HCT116 (cell line): ENCODE measurements around the gene ARL8B. TPM values are rescaled to one million over a fixed set of nuclear protein-coding genes. Genes with fewer than 3 reads are reported as not detected.

ENCODE experiments used
- ATAC-seq: fragments of 200-7000 bp; cut with Tn5 transposase; 2 replicates; pipeline ENCODE4 v1.9.1; 2020; ENCODE audit warnings: mild to moderate bottlenecking, moderate library complexity
- BruUV-seq: library from RNA; stranded (reverse); fragments of 400-500 nt; replicated peaks from 2 replicates; lab custom pipeline; 2021; lab: Mats Ljungman, UMichigan
- CTCF ChIA-PET: fragments of 300-600 bp; sonication (Branson Sonifier 250); formaldehyde crosslinking; loops from one replicate; lab custom pipeline; 2021; ENCODE audit warnings: antibody characterized with exemption; lab: Charles Lee
- POLR2A ChIA-PET: fragments of 300-600, 350-600 bp; sonication (Branson Sonifier 250); formaldehyde crosslinking; loops from one replicate; lab custom pipeline; 2021; ENCODE audit warnings: antibody characterized with exemption; lab: Charles Lee
- RAD21 ChIA-PET, 2 experiments: fragments of 300-600 bp; sonication (Branson Sonifier 250); formaldehyde crosslinking; loops; one replicate each; lab custom pipeline; 2023; ENCODE audit warnings: low total read pairs in 2 of 2; ENCODE audit not compliant: uncharacterized antibody in 2 of 2, unreplicated experiment in 2 of 2, low non-redundant PET in 1 of 2; lab: Charles Lee
- DNase-seq: peaks from one replicate; pipeline ENCODE4 v3.0.0-alpha.2; 2010; ENCODE audit warnings: low read depth, low spot score
- H2AFZ ChIP-seq: fragments of 200-600 bp; shearing (Covaris generic), sonication (generic); 2 replicates; pipeline ENCODE4 v1.6.1; 2017; ENCODE audit warnings: low read depth, mixed run types, mixed read lengths, antibody characterized with exemption, low read length; ENCODE audit not compliant: poor library complexity, severe bottlenecking
- H3K27ac ChIP-seq: 2 replicates; pipeline ENCODE4 v1.5.1; 2012; ENCODE audit warnings: low read depth, low read length
- H3K27me3 ChIP-seq: fragments of 200-600 bp; sonication (generic); 2 replicates; pipeline ENCODE4 v1.6.1; 2016; ENCODE audit warnings: mixed run types, low read length, mixed read lengths; ENCODE audit not compliant: insufficient read depth
- H3K36me3 ChIP-seq, 2 experiments: fragments of 200-500 bp in 1 of 2; fragments of 200-600 bp in 1 of 2; sonication (Bioruptor generic) in 1 of 2; sonication (generic) in 1 of 2; 2 replicates each; pipeline versions ENCODE4 v1.5.1 to v1.6.1; 2014 to 2016; ENCODE audit warnings: low read length in 2 of 2, inconsistent platforms in 1 of 2, mixed read lengths in 1 of 2, mixed run types in 1 of 2; ENCODE audit not compliant: insufficient read depth in 2 of 2, control insufficient read depth in 1 of 2
- H3K4me1 ChIP-seq, 2 experiments: fragments of 200-600 bp in 1 of 2; sonication (generic) in 1 of 2; 2 replicates each; pipeline versions ENCODE4 v1.5.1 to v1.6.1; 2012 to 2017; ENCODE audit warnings: low read length in 2 of 2, inconsistent platforms in 1 of 2, mild to moderate bottlenecking in 1 of 2, mixed read lengths in 1 of 2, mixed run types in 1 of 2, moderate library complexity in 1 of 2; ENCODE audit not compliant: insufficient read depth in 2 of 2, control insufficient read depth in 1 of 2
- H3K4me2 ChIP-seq: fragments of 200-600 bp; sonication (generic); 2 replicates; pipeline ENCODE4 v1.6.1; 2017; ENCODE audit warnings: mixed run types, low read length, mixed read lengths
- H3K4me3 ChIP-seq, 2 experiments: fragments of 200-600 bp in 1 of 2; sonication (generic) in 1 of 2; replicated peaks in 1 of 2; 2 replicates each; pipeline ENCODE4 v1.5.1; 2011 to 2016; ENCODE audit warnings: low read length in 2 of 2, control low read depth in 1 of 2, low read depth in 1 of 2, mild to moderate bottlenecking in 1 of 2, mixed read lengths in 1 of 2, mixed run types in 1 of 2
- H3K79me2 ChIP-seq: fragments of 200-600 bp; sonication (generic); 2 replicates; pipeline ENCODE4 v1.6.1; 2017; ENCODE audit warnings: mild to moderate bottlenecking, mixed run types, low read length, moderate library complexity, mixed read lengths; ENCODE audit not compliant: insufficient read depth
- H3K9ac ChIP-seq: fragments of 200-600 bp; sonication (generic); 2 replicates; pipeline ENCODE4 v1.6.1; 2016; ENCODE audit warnings: low read length, mixed read lengths
- H3K9me2 ChIP-seq: fragments of 200-600 bp; sonication (generic), shearing (Covaris generic); 2 replicates; pipeline ENCODE4 v1.6.1; 2017; ENCODE audit warnings: mixed run types, mild to moderate bottlenecking, moderate library complexity; ENCODE audit not compliant: insufficient read depth
- H3K9me3 ChIP-seq, 2 experiments: fragments of 200-500 bp in 1 of 2; fragments of 200-600 bp in 1 of 2; sonication (Bioruptor generic) in 1 of 2; sonication (generic) in 1 of 2; 2 replicates each; pipeline ENCODE4 v1.6.1; 2014 to 2017; ENCODE audit warnings: low read length in 2 of 2, mixed read lengths in 2 of 2, inconsistent platforms in 1 of 2, low read depth in 1 of 2, mild to moderate bottlenecking in 1 of 2, mixed run types in 1 of 2, moderate library complexity in 1 of 2; ENCODE audit not compliant: control insufficient read depth in 1 of 2, insufficient read depth in 1 of 2
- H4K20me1 ChIP-seq: fragments of 200-600 bp; sonication (generic), shearing (Covaris generic); 2 replicates; pipeline ENCODE4 v1.6.1; 2017; ENCODE audit warnings: mixed run types, mild to moderate bottlenecking, moderate library complexity; ENCODE audit not compliant: insufficient read depth
- CEBPB ChIP-seq: IDR thresholded peaks from 2 replicates; pipeline ENCODE4 v1.6.1; 2012; ENCODE audit warnings: low read depth
- EGR1 ChIP-seq: IDR thresholded peaks from 2 replicates; pipeline ENCODE4 v1.6.1; 2012; ENCODE audit warnings: low read depth
- POLR2AphosphoS5 ChIP-seq: IDR thresholded peaks from 2 replicates; pipeline ENCODE4 v1.6.1; 2011; ENCODE audit warnings: mild to moderate bottlenecking, low read depth, low read length, moderate library complexity
- REST ChIP-seq: IDR thresholded peaks from 2 replicates; pipeline ENCODE4 v1.6.1; 2012; ENCODE audit warnings: low read depth
- SP1 ChIP-seq: IDR thresholded peaks from 2 replicates; pipeline ENCODE4 v1.6.1; 2012; ENCODE audit warnings: low read depth
- SRF ChIP-seq: IDR thresholded peaks from 2 replicates; pipeline ENCODE4 v1.6.1; 2012; ENCODE audit warnings: low read depth
- TCF7L2 ChIP-seq: IDR thresholded peaks from 2 replicates; pipeline ENCODE4 v1.7.0; 2011; ENCODE audit warnings: borderline replicate concordance, inconsistent platforms; ENCODE audit not compliant: insufficient read depth, insufficient read length; ENCODE audit errors: extremely low read depth
- ZBTB33 ChIP-seq: IDR thresholded peaks from 2 replicates; pipeline ENCODE4 v1.6.1; 2011; ENCODE audit warnings: mild to moderate bottlenecking, low read length, moderate library complexity; ENCODE audit not compliant: insufficient replicate concordance; ENCODE audit errors: extremely low read depth
- ZNF274 ChIP-seq: fragments of 200-500 bp; sonication (Bioruptor generic); IDR thresholded peaks from 2 replicates; pipeline ENCODE4 v1.6.1; 2014; ENCODE audit warnings: mild to moderate bottlenecking, low read depth, low read length, inconsistent platforms
- intact Hi-C: fragments of 100-400 bp; cut with micrococcal nuclease; formaldehyde crosslinking; loops from 2 replicates; pipeline ENCODE4 v1.10.0; 2022
- total RNA-seq: library from RNA; stranded (reverse); gene quantifications from one replicate; pipeline ENCODE4 v1.2.1, GENCODE V29; 2021; ENCODE audit not compliant: unreplicated experiment
- TF ChIP-seq, protein P1 (sequence below): IDR thresholded peaks from 2 replicates; pipeline ENCODE4 v1.6.1; 2012

The ARL8B gene
- total RNA-seq, 1 experiment from 2014 or later: 38.1 TPM

DNA sequence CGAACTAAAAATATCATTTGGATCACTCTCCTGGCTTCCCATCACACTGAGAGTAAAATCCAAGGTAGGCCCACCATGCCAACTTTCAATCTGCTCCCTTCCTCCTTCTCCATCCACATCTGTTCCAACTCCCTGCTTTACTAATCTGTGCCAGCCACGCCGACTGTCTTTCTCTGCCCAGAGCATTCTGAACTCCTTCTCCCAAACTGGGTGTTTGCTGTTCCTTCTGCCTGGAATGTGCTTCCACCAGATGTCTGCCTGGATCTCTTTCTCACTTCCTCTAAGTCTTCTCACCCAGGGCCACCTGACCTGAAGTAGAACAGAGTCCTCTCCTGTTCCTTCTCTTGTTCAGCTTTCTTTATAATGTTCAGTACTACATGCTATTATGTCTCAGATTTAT, 5.6 kb upstream of the ARL8B start:
- Histone ChIP-seq H2AFZ (no peak overlapping the region), H3K9me2 (no peaks in the 10 kb centered on the region), H3K27me3 (no peaks in the 10 kb centered on the region), H3K4me3 (no peak overlapping the region), H4K20me1 (no peaks in the 10 kb centered on the region), H3K4me2 (no peak overlapping the region), H3K27ac (no peak overlapping the region), H3K36me3 (no peaks in the 10 kb centered on the region), H3K79me2 (no peaks in the 10 kb centered on the region), H3K9ac (no peak overlapping the region), H3K9me3 (no peaks in the 10 kb centered on the region), H3K4me1 (peaks cover under 1 to 2% of the 10 kb centered on the region in 2 experiments; a peak in 3 of 4 replicates)
- no peak for ATAC-seq
- BruUV-seq: no TSS peak
- no peak for DNase-seq
- ChIA-PET POLR2A (interaction anchor here (0.6 kb wide), 1 partner anchor 52 kb away, joined by 5 read pairs; no protein-coding TSS in a partner anchor), RAD21 (no interaction called here), CTCF (no interaction called here)
- intact Hi-C loops: no loop called here
- no peak for TF ChIP-seq SRF
- TF ChIP-seq, protein P1, sequence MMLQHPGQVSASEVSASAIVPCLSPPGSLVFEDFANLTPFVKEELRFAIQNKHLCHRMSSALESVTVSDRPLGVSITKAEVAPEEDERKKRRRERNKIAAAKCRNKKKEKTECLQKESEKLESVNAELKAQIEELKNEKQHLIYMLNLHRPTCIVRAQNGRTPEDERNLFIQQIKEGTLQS: no peak
- no peak for TF ChIP-seq REST
- TF ChIP-seq ZBTB33: no peak
- no peak for TF ChIP-seq TCF7L2
- no peak for TF ChIP-seq EGR1
- no peak for TF ChIP-seq ZNF274
- no peak for TF ChIP-seq POLR2AphosphoS5
- TF ChIP-seq SP1: no peak
- TF ChIP-seq CEBPB: no peak
